H1 (cell line): ENCODE measurements around the gene STIM1. TPM values are rescaled to one million over a fixed set of nuclear protein-coding genes. Genes with fewer than 3 reads are reported as not detected.

Experiments
- CTCF ChIP-seq, 3 experiments: IDR thresholded peaks; 1 replicate in 2 of 3; 2 replicates in 1 of 3; pipeline versions ENCODE4 v1.5.1 to v1.6.1; 2011; ENCODE audit warnings: low read length in 3 of 3, mild to moderate bottlenecking in 3 of 3, inconsistent platforms in 2 of 3, low read depth in 1 of 3, moderate library complexity in 1 of 3; ENCODE audit not compliant: insufficient read depth in 1 of 3; ENCODE audit errors: control extremely low read depth in 1 of 3
- FOSL1 ChIP-seq: IDR thresholded peaks from 2 replicates; pipeline ENCODE4 v1.6.1; 2011; ENCODE audit warnings: mild to moderate bottlenecking, low read depth, low read length, moderate library complexity; ENCODE audit not compliant: insufficient read depth
- RAD21 ChIP-seq, 2 experiments: IDR thresholded peaks in 1 of 2; conservative IDR thresholded peaks in 1 of 2; 2 replicates each; pipeline ENCODE4 v1.6.1; 2011; ENCODE audit warnings: low read depth in 2 of 2, low read length in 2 of 2, improper control_type of control experiment in 1 of 2, inconsistent platforms in 1 of 2, mild to moderate bottlenecking in 1 of 2, moderate library complexity in 1 of 2
- polyA plus RNA-seq, 7 experiments: library from polyadenylated mRNA; depleted of rRNA in 3 of 7; stranded (reverse) in 5 of 7; unstranded in 2 of 7; fragments of >200 nt in 5 of 7; fragments of 200-250 nt in 2 of 7; gene quantifications; 1 replicate in 5 of 7; 2 replicates in 1 of 7; 4 replicates in 1 of 7; pipeline versions ENCODE4 v1.2.1 to v1.2.3, GENCODE V29; 2011 to 2013; ENCODE audit warnings: missing spikeins in 2 of 7, mixed read lengths in 2 of 7
- total RNA-seq: library from RNA; stranded (reverse); fragmentation: NEBNext Ultra II Directional; extraction: Animal tissue kit (Norgen Biotek cat#: 25700); gene quantifications from 2 replicates; pipeline ENCODE4 v1.2.1, GENCODE V29; 2021

STIM1 gene
- total and polyA plus RNA-seq, 2 of the 8 experiments (the other 6 are each of a cell fraction or from before 2014, with no cell fraction given), result 11.1 to 12.2 TPM

GRCh38 chr11:4072668-4073285, 217.3 kb downstream of the STIM1 start (continued):
- peak in 2 of 3 experiments; percentile 89; a peak in 3 of 4 replicates for TF ChIP-seq CTCF (IDR thresholded peaks at IDR 0.05; ENCODE audit: control extremely low read depth in 1 of 3, insufficient read depth in 1 of 3, low read depth in 1 of 3, low read length in 3 of 3)
- TF ChIP-seq FOSL1, result no peak
- TF ChIP-seq RAD21 (IDR thresholded peaks at IDR 0.05 in 1 of 2, conservative IDR thresholded peaks at IDR 0.05 in 1 of 2; ENCODE audit: low read depth in 2 of 2, low read length in 2 of 2), result peak; percentile 98
- TF ChIP-seq, all 59 proteins: peak for 3
